ENCODE data around the gene MRNIP. TPM values are rescaled to one million over a fixed set of nuclear protein-coding genes. Genes with fewer than 3 reads are reported as not detected.

Gene MRNIP
- total and polyA plus RNA-seq, 2 of the 8 experiments (the other 6 are each of a cell fraction or from before 2014, with no cell fraction given): 29.6 TPM

DNA sequence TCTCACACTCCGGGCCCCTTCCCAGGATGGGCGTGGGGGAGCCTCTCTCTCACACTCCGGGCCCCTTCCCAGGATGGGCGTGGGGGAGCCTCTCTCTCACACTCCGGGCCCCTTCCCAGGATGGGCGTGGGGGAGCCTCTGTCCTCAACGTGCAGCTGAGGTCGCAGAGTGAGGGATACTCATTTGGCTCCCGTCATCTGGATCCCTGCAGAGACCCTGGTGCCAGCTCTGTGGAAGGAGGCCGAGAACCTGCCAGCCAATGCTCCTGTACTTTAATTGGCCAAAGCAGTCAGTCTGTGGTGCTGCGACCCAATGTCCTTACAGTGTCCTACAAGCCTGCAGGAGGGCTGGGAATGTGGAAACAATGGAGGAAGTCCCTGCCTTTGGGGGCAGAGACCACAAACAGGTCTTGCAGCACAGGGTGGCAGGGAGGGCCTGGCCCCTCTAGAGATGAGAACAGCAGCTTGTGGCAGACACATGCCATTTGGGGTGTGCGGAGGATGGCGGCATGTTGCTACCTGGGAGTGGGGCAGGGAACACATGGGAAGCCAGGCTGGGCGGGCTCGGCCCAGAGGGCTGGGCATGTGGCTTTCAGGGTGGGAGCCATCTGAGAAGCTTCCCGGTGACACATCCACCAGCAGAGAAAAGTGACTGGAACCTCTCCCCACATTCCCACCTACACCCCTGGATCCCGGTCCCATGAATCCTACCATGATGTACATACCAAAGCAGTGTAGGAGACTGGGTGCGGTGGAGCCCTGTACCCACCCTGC is 13.6 kb upstream of the MRNIP start:
- H3K4me1 ChIP-seq (replicated peaks in 1 of 4; ENCODE audit: control insufficient read depth in 3 of 4, insufficient read depth in 4 of 4, low read length in 3 of 4): no peaks in the 10 kb centered on the region; a peak in 1 of 7 replicates
- CTCF ChIA-PET (ENCODE audit: partially characterized antibody): interaction anchor here (0.9 to 6.1 kb wide), 7 partner anchors 10 to 70 kb away, joined by 3 to 24 read pairs (median 5); partner anchors contain the start of genes MRNIP and TBC1D9B
- H4K5ac ChIP-seq (ENCODE audit: insufficient read length, low read depth, low read length): no peak overlapping the region
- H3K23ac ChIP-seq (ENCODE audit: insufficient read length): no peak overlapping the region
- no peak overlapping the region for H4K91ac ChIP-seq (replicated peaks; ENCODE audit: insufficient read length, low read length)
- H3K14ac ChIP-seq (ENCODE audit: insufficient read length): no peak overlapping the region
- H3K79me2 ChIP-seq (ENCODE audit: control insufficient read depth in 1 of 2, insufficient read depth in 2 of 2, low read length in 2 of 2): no peaks in the 10 kb centered on the region
- H2BK120ac ChIP-seq (replicated peaks; ENCODE audit: low read depth, low read length): no peak overlapping the region
- peaks cover 4% of the 10 kb centered on the region in 2 experiments for H4K20me1 ChIP-seq (replicated peaks in 1 of 2; ENCODE audit: control insufficient read depth in 1 of 2, insufficient read depth in 2 of 2, low read length in 2 of 2)
- no peak overlapping the region for H3K4me3 ChIP-seq (ENCODE audit: extremely low read depth in 1 of 4, insufficient read depth in 2 of 4, low read depth in 3 of 4, low read length in 4 of 4)
- DNase-seq (ENCODE audit: low read depth in 1 of 2, low spot score in 2 of 2): no peak
- FAIRE-seq: no peak
- H3K23me2 ChIP-seq (ENCODE audit: low read depth, low read length): no peaks in the 10 kb centered on the region
- POLR2A ChIA-PET (ENCODE audit: partially characterized antibody): interaction anchor here (2.3 to 2.5 kb wide), 2 partner anchors 9 to 10 kb away, joined by 8 to 11 read pairs; no protein-coding TSS in a partner anchor
- no peak overlapping the region for H2AFZ ChIP-seq (ENCODE audit: low read length)
- H3K56ac ChIP-seq (replicated peaks; ENCODE audit: insufficient read length, low read depth, low read length): no peak overlapping the region
- H3K27ac ChIP-seq (ENCODE audit: low read depth, low read length): no peak overlapping the region
- H3K4me2 ChIP-seq (ENCODE audit: insufficient read depth in 1 of 2, low read depth in 2 of 2, low read length in 2 of 2): no peak overlapping the region
- no peaks in the 10 kb centered on the region for H3K27me3 ChIP-seq (replicated peaks in 1 of 4; ENCODE audit: control insufficient read depth in 3 of 4, extremely low read depth in 1 of 4, insufficient read depth in 3 of 4, low read length in 3 of 4)
- H2AK5ac ChIP-seq (ENCODE audit: low read depth, low read length): no peak overlapping the region
- peaks cover 3 to 11% (median 5%) of the 10 kb centered on the region in 4 experiments; a peak in 5 of 8 replicates for H3K36me3 ChIP-seq (ENCODE audit: control insufficient read depth in 2 of 4, insufficient read depth in 4 of 4, low read length in 3 of 4)
- H3K18ac ChIP-seq (ENCODE audit: extremely low read depth, low read length): no peak overlapping the region
- no peaks in the 10 kb centered on the region for H3K9me3 ChIP-seq (ENCODE audit: insufficient read depth in 2 of 2, low read depth in 1 of 2, low read length in 1 of 2)
- H2BK5ac ChIP-seq (ENCODE audit: low read depth, low read length): no peak overlapping the region
- no peaks in the 10 kb centered on the region for H3K79me1 ChIP-seq (ENCODE audit: low read depth, low read length)
- H2BK12ac ChIP-seq (ENCODE audit: low read depth, low read length): no peak overlapping the region
- WGBS, 2 experiments (ENCODE audit: extremely low coverage in 1 of 2, insufficient coverage in 1 of 2, insufficient read length in 1 of 2, insufficient replicate concordance in 2 of 2, low coverage in 1 of 2, low lambda C conversion rate in 2 of 2, missing lambda C conversion rate in 1 of 2): 95% methylated on average over 14 of the region's 18 CpGs; no CpG with 5 or more reads in 1 of the 2 experiments
- H4K8ac ChIP-seq (ENCODE audit: extremely low read depth, insufficient read depth, low read length): no peak overlapping the region
- H2BK15ac ChIP-seq (ENCODE audit: low read length): no peak overlapping the region
- no peak for TF ChIP-seq CTBP2 (IDR thresholded peaks at IDR 0.05; ENCODE audit: borderline replicate concordance, insufficient read depth, insufficient read length, low read length)
- no peak for TF ChIP-seq SRF (IDR thresholded peaks at IDR 0.05; ENCODE audit: low read depth, low read length)
- TF ChIP-seq, protein P1, sequence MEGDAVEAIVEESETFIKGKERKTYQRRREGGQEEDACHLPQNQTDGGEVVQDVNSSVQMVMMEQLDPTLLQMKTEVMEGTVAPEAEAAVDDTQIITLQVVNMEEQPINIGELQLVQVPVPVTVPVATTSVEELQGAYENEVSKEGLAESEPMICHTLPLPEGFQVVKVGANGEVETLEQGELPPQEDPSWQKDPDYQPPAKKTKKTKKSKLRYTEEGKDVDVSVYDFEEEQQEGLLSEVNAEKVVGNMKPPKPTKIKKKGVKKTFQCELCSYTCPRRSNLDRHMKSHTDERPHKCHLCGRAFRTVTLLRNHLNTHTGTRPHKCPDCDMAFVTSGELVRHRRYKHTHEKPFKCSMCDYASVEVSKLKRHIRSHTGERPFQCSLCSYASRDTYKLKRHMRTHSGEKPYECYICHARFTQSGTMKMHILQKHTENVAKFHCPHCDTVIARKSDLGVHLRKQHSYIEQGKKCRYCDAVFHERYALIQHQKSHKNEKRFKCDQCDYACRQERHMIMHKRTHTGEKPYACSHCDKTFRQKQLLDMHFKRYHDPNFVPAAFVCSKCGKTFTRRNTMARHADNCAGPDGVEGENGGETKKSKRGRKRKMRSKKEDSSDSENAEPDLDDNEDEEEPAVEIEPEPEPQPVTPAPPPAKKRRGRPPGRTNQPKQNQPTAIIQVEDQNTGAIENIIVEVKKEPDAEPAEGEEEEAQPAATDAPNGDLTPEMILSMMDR (IDR thresholded peaks at IDR 0.05; ENCODE audit: control extremely low read depth in 1 of 3, insufficient read depth in 1 of 3, low read depth in 1 of 3, low read length in 3 of 3): no peak
- TF ChIP-seq SAP30 (IDR thresholded peaks at IDR 0.05; ENCODE audit: insufficient read depth, insufficient replicate concordance, low read length): no peak
- H2BK20ac ChIP-seq (ENCODE audit: low read length): no peak overlapping the region
- no peak overlapping the region for H3K9ac ChIP-seq (replicated peaks in 1 of 4; ENCODE audit: extremely low read depth in 1 of 4, low read depth in 3 of 4, low read length in 3 of 4)
- H3K4ac ChIP-seq (replicated peaks; ENCODE audit: insufficient read length, low read depth, low read length): no peak overlapping the region

Measured in H1 (cell line).